GM06990 (cell line): ENCODE measurements around the gene KIF18A.

ENCODE experiments used
- DNase-seq: peaks from one replicate; pipeline ENCODE4 v3.0.0-alpha.2; 2011; ENCODE audit not compliant: insufficient read length; ENCODE audit errors: extremely low read depth
- H3K27me3 ChIP-seq: replicated peaks from 2 replicates; pipeline ENCODE4 v1.6.0; 2011; ENCODE audit warnings: low read length; ENCODE audit not compliant: control insufficient read depth, insufficient read depth
- H3K36me3 ChIP-seq: 2 replicates; pipeline ENCODE4 v1.5.1; 2011; ENCODE audit warnings: low read length; ENCODE audit not compliant: control insufficient read depth, insufficient read depth
- H3K4me3 ChIP-seq: replicated peaks from 2 replicates; pipeline ENCODE4 v1.5.1; 2011; ENCODE audit warnings: low read depth, mild to moderate bottlenecking, control low read depth, low read length
- TF ChIP-seq, protein P1 (sequence below): IDR thresholded peaks from 2 replicates; pipeline ENCODE4 v1.5.1; 2011; ENCODE audit warnings: low read length, control low read depth, mild to moderate bottlenecking, inconsistent platforms; ENCODE audit not compliant: insufficient read depth, poor library complexity, severe bottlenecking

Gene KIF18A

DNA sequence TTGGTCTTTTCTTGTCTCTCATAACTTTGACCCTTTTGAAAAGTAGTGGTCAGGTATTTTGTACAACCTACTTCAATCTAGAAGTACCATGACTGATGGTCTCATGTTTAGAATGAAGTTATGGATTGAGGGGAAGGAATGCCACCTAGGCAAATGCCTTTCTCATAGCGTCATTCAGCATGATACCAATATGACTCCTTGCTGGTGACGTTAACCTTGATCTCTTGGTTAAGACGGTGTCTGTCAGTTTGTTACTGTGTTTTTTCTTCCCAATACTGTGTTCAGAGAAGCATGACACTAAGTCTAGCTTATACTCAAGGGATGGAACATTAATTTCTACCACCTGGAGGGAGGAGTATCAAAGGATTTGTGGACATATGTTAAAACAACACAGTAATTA lies 130.9 kb downstream of the KIF18A start:
- Histone ChIP-seq H3K27me3 (no peaks in the 10 kb centered on the region), H3K4me3 (no peak overlapping the region), H3K36me3 (no peaks in the 10 kb centered on the region)
- TF ChIP-seq, protein P1, sequence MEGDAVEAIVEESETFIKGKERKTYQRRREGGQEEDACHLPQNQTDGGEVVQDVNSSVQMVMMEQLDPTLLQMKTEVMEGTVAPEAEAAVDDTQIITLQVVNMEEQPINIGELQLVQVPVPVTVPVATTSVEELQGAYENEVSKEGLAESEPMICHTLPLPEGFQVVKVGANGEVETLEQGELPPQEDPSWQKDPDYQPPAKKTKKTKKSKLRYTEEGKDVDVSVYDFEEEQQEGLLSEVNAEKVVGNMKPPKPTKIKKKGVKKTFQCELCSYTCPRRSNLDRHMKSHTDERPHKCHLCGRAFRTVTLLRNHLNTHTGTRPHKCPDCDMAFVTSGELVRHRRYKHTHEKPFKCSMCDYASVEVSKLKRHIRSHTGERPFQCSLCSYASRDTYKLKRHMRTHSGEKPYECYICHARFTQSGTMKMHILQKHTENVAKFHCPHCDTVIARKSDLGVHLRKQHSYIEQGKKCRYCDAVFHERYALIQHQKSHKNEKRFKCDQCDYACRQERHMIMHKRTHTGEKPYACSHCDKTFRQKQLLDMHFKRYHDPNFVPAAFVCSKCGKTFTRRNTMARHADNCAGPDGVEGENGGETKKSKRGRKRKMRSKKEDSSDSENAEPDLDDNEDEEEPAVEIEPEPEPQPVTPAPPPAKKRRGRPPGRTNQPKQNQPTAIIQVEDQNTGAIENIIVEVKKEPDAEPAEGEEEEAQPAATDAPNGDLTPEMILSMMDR = no peak
- no peak for DNase-seq

DNA sequence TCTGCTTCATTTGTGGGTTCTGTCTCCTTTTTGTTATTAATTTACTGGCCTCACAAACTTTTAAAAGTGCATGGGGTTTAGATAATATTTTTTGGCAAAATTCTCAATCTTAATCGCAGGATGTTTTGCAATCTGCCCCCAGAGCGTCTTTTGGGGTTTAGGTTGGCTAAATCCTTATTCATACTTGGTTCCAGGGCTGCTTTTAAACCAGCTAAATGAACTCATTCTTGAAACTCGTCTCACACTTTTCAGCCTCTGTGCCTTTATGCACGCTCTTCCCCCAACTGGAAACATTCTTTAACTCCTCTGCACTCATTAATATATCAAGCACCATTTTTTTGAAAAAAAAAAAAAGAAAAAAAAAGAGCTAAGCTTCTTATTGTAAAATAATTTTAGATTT lies 131.7 kb downstream of the KIF18A start:
- DNase-seq = no peak
- no peaks in the 10 kb centered on the region for H3K36me3 ChIP-seq
- no peak overlapping the region for H3K4me3 ChIP-seq
- TF ChIP-seq, protein P1 = no peak
- H3K27me3 ChIP-seq = no peaks in the 10 kb centered on the region

DNA sequence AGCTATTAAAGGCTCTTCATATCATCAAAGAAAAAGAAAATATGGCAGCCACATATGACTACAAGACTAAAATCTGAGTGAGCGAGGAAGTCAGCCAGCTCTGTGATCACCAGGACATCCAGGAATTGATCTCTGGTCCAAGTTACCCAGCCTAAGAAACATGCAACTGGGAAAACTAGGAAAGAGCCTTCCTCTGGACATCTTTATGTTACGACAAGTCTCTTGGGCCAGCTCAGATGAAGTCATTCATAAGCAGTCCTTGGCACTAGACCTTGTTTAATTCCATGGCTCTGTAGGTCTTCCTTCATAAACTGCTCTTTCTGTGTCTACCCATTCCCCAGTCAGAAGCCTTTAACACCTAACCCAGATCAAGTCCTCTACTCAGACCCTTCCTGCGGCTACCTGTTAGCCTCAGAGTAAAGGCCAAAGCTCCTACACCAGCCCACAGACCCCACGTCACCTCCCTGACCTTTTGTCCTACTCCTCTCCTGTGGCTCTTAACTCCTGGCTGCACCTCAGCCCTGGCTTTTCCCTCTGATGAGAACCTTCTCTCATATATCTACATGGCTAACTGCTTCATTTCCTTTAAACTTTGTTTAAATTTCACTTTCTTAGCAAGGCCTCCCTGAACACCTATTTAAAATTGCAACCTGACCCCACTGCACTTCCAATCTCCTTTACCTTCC lies 134.0 kb downstream of the KIF18A start:
- Histone ChIP-seq H3K4me3 (no peak overlapping the region), H3K27me3 (no peaks in the 10 kb centered on the region), H3K36me3 (no peaks in the 10 kb centered on the region)
- no peak for DNase-seq
- TF ChIP-seq, protein P1 = no peak

DNA sequence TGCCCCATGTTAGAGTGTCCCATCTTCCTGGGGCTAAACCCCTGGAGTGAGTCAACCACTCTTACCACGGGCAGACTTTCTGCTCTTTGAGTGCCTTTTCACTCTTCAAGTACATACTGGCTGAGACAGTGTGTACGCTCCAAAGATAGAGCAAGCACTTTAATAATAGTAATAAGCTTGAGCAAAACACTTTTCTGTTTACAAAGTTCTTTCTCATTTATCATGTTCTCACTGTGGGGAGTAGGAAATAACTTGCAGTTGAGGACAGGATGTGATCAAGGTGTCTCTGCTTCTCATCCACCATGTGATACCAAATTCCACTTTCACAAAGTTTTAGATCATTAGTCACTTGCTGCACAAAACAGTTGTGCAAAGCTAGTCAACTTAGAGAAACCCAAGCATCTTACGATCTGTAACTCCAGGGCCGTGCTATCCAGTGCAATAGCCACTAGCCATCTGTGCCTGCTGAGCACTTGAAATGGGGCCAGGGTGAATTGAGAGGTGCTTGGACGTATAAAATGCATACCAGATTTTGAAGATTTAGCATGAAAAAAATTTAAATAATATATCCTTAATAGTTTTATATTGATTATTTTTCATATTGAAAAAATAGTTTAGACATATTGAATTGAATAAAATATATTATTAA lies 135.3 kb downstream of the KIF18A start:
- DNase-seq = no peak
- TF ChIP-seq, protein P1 = no peak
- Histone ChIP-seq H3K27me3 (no peaks in the 10 kb centered on the region), H3K36me3 (no peaks in the 10 kb centered on the region), H3K4me3 (no peak overlapping the region)

DNA sequence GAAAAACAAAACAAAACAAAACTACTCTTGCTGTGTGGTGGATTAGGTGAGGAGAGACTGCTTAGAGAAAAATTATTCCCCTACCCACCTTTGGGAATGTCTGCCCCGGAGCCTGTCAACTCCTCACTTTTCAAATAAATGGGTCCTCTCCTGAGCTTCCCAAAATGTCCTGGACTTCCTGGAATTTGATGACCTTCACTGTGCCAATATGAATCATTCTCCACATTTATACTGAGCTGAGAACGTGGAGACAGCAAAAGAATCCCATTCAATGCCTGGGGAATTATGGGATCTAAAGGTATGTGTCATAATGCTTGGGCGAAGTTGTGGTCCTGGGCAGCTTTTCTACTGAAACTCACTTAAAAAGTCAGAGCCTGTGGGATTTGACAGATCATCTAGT lies 136.8 kb downstream of the KIF18A start:
- Histone ChIP-seq H3K4me3 (no peak overlapping the region), H3K36me3 (no peaks in the 10 kb centered on the region), H3K27me3 (no peaks in the 10 kb centered on the region)
- TF ChIP-seq, protein P1 = no peak
- no peak for DNase-seq
